ENCODE data around the gene METTL1. TPM values are rescaled to one million over a fixed set of nuclear protein-coding genes. Genes with fewer than 3 reads are reported as not detected.
"Not testable (repeated sequence)": the region's sequence is repeated elsewhere in the genome, so short reads cannot be mapped to it uniquely, and the experiment has no call there.

METTL1 gene
- 10 to 100 TPM; 26.1 to 28.7 TPM for total RNA-seq
- 19.3 TPM for polyA plus RNA-seq (2013, experiment 1 of 2)
- 22.0 TPM for polyA plus RNA-seq (2013, experiment 2 of 2)
- long read RNA-seq, experiment 1, transcript METTL1-202 (6 exons, 2,066 nt): major isoform, 11 of 17 reads
- long read RNA-seq, experiment 1, partial matches to known transcripts: 1 of 17 reads
- long read RNA-seq, experiment 1, other reads (novel, unspliced or antisense): 5 of 17 reads
- long read RNA-seq, experiment 2, transcript METTL1-202 (6 exons, 2,066 nt): major isoform, 16 of 29 reads
- long read RNA-seq, experiment 2, partial matches to known transcripts: 2 of 29 reads
- long read RNA-seq, experiment 2, other reads (novel, unspliced or antisense): 10 of 29 reads
- long read RNA-seq, experiment 3, transcript METTL1-202 (6 exons, 2,066 nt): major isoform, 55 of 62 reads
- long read RNA-seq, experiment 3, partial matches to known transcripts: 0 of 62 reads
- long read RNA-seq, experiment 3, other reads (novel, unspliced or antisense): 3 of 62 reads
- long read RNA-seq, experiment 4, transcript METTL1-202 (6 exons, 2,066 nt): major isoform, 38 of 66 reads
- long read RNA-seq, experiment 4, partial matches to known transcripts: 19 of 66 reads
- long read RNA-seq, experiment 4, other reads (novel, unspliced or antisense): 6 of 66 reads

DNA sequence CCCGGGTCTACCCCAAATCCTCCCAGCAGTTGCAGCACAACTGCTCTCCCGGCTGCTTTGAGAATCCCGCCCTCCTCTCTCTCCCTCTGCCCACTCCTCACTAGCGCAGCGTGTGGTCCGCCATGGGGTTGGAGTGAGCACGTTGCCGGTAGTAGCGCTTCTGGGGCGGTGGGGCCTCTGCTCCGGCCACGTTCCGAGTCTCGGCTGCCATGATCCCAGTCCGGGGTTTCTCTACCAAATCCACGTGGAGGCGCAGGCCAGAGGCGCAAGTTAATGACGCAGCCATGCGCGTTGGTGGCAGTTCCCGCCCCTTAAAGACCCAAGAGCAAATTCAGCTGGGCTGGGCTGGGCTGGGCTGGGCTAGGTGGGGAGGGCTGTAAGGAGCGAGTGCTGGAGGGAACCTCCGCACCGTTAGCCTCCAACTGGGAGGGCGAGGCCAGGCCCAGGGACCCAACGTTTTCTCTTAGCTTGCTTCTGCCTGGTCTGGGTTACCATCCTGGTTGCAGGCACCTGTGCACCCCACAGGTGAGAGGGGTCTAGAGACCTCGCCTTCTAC is at the start of gene METTL1:
Gene METTL1, minus strand, starts transcription at position 233 of the 556 bp plus-strand sequence. Its CDS starts 22 bp downstream, at position 211.
- Histone ChIP-seq H3K27ac (ENCODE audit: low read depth, low read length) (peak within 1 kb of the TSS; percentile 96), H3K36me3 (ENCODE audit: control insufficient read depth, insufficient read depth, low read length) (peaks cover 31% of the 10 kb centered on the region), H3K4me1 (ENCODE audit: control insufficient read depth, insufficient read depth, low read length) (no peaks in the 10 kb centered on the region), H3K9ac (ENCODE audit: extremely low read depth, low read length, poor library complexity, severe bottlenecking) (peak within 1 kb of the TSS; percentile 99), H3K4me3 (ENCODE audit: low read length) (peak within 1 kb of the TSS; percentile 97), H3K27me3 (ENCODE audit: control insufficient read depth, insufficient read depth, low read length, poor library complexity, severe bottlenecking) (peaks cover 3% of the 10 kb centered on the region), H3K9me3 (ENCODE audit: control insufficient read depth, low read length) (no peaks in the 10 kb centered on the region)
- H3K36me3 Mint-ChIP-seq (ENCODE audit: low read depth): peaks cover 26% of the 10 kb centered on the region
- peaks cover 6% of the 10 kb centered on the region for H3K27me3 Mint-ChIP-seq (ENCODE audit: insufficient read depth)
- peak within 1 kb of the TSS; percentile 100 for H3K27ac Mint-ChIP-seq
- H3K9me3 Mint-ChIP-seq: no peaks in the 10 kb centered on the region
- WGBS, 2 experiments (ENCODE audit: insufficient coverage in 1 of 2, insufficient read length in 1 of 2): 0% methylated on average over 14 to 28 of the region's 28 CpGs
- TF ChIP-seq, protein P1, sequence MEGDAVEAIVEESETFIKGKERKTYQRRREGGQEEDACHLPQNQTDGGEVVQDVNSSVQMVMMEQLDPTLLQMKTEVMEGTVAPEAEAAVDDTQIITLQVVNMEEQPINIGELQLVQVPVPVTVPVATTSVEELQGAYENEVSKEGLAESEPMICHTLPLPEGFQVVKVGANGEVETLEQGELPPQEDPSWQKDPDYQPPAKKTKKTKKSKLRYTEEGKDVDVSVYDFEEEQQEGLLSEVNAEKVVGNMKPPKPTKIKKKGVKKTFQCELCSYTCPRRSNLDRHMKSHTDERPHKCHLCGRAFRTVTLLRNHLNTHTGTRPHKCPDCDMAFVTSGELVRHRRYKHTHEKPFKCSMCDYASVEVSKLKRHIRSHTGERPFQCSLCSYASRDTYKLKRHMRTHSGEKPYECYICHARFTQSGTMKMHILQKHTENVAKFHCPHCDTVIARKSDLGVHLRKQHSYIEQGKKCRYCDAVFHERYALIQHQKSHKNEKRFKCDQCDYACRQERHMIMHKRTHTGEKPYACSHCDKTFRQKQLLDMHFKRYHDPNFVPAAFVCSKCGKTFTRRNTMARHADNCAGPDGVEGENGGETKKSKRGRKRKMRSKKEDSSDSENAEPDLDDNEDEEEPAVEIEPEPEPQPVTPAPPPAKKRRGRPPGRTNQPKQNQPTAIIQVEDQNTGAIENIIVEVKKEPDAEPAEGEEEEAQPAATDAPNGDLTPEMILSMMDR (conservative IDR thresholded peaks at IDR 0.05): no peak
- peaks cover 6% of the 10 kb centered on the region for H3K4me1 Mint-ChIP-seq
- peak; percentile 100 for DNase-seq
- H3K4me3 Mint-ChIP-seq: peak within 1 kb of the TSS; percentile 85

DNA sequence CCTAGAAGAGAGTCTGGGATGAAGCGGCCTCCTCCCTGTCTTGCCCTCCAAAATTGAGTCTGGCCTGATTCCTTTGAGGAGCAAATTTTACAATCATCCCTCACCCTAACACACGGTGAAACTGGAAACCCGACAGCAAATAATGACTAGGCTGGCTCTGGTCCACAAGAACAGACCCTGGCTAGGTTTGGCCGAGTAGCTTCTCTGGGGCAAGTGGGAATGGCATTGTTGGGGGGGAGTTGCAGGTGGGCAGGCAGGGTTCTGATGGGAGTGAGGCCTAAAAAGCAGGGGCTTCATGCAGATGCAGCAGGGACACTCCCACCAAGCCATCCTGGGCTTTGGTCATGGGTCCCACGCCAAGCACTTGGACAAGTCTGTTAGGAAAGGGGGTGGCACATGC is 49.1 kb upstream of the METTL1 start:
- H3K4me1 Mint-ChIP-seq: not testable (repeated sequence)

DNA sequence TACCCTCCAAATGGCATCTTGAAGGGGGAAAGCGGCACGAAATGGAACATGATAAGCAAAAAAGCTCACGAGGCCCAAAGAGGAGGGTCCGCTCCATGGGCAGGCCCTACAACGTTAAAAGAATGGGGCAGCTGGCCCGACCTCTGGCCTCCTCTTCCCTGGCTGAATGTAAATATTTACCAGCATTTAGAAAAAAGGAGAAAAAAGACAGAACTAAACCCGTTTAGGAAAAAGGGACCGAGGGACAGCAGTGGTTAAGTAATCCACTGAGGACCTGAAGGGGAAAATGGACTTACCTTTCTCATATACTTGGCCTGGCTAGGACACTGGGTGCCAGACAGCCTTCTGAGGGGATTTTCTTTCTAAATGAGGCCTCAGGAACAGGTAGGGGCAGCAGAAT is 48.2 kb upstream of the METTL1 start:
- not testable (repeated sequence) for H3K27me3 ChIP-seq (ENCODE audit: control insufficient read depth, insufficient read depth, low read length, poor library complexity, severe bottlenecking); DNase-seq; H3K9me3 ChIP-seq (ENCODE audit: control insufficient read depth, low read length); H3K27me3 Mint-ChIP-seq (ENCODE audit: insufficient read depth); H3K4me1 ChIP-seq (ENCODE audit: control insufficient read depth, insufficient read depth, low read length); H3K27ac Mint-ChIP-seq; H3K4me1 Mint-ChIP-seq; H3K27ac ChIP-seq (ENCODE audit: low read depth, low read length); H3K9ac ChIP-seq (ENCODE audit: extremely low read depth, low read length, poor library complexity, severe bottlenecking); H3K9me3 Mint-ChIP-seq; H3K4me3 Mint-ChIP-seq; H3K4me3 ChIP-seq (ENCODE audit: low read length)
- WGBS, 2 experiments (ENCODE audit: insufficient coverage in 1 of 2, insufficient read length in 1 of 2): 82 to 94% methylated on average over 5 to 8 of the region's 8 CpGs
- H3K36me3 Mint-ChIP-seq (ENCODE audit: low read depth): peaks cover 46% of the 10 kb centered on the region
- peaks cover 49% of the 10 kb centered on the region for H3K36me3 ChIP-seq (ENCODE audit: control insufficient read depth, insufficient read depth, low read length)

More for the DNA sequence above, 49.1 kb upstream of the METTL1 start:
- H3K27ac ChIP-seq (ENCODE audit: low read depth, low read length); H3K27me3 ChIP-seq (ENCODE audit: control insufficient read depth, insufficient read depth, low read length, poor library complexity, severe bottlenecking); H3K4me3 Mint-ChIP-seq; H3K9me3 Mint-ChIP-seq; H3K27ac Mint-ChIP-seq; H3K4me3 ChIP-seq (ENCODE audit: low read length); H3K9me3 ChIP-seq (ENCODE audit: control insufficient read depth, low read length); H3K4me1 ChIP-seq (ENCODE audit: control insufficient read depth, insufficient read depth, low read length); H3K27me3 Mint-ChIP-seq (ENCODE audit: insufficient read depth); H3K9ac ChIP-seq (ENCODE audit: extremely low read depth, low read length, poor library complexity, severe bottlenecking): not testable (repeated sequence)
- DNase-seq: peak; percentile 42
- H3K36me3 ChIP-seq (ENCODE audit: control insufficient read depth, insufficient read depth, low read length): peaks cover 58% of the 10 kb centered on the region
- 90 to 100% methylated on average over 3 to 4 of the region's 5 CpGs for WGBS, 2 experiments (ENCODE audit: insufficient coverage in 1 of 2, insufficient read length in 1 of 2)
- peaks cover 53% of the 10 kb centered on the region for H3K36me3 Mint-ChIP-seq (ENCODE audit: low read depth)

DNA sequence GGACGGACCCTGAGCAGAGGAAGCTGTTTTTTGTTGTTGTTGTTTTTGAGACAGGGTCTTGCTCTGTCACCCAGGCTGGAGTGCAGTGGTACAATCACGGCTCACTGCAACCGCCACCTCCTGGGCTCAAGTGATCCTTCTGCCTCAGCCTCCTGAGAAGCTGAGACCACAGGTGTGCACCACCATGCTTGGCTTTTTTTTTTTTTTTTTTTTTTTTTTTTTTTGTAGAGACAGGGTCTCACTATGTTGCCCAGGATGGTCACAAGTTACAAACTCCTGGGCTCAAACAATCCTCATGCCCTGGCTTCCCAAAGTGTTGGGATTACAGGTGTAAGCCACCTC is 46.1 kb upstream of the METTL1 start:
- not testable (repeated sequence) for H3K9me3 Mint-ChIP-seq; H3K9me3 ChIP-seq (ENCODE audit: control insufficient read depth, low read length); H3K4me3 ChIP-seq (ENCODE audit: low read length); H3K4me3 Mint-ChIP-seq; H3K27ac Mint-ChIP-seq; H3K27me3 ChIP-seq (ENCODE audit: control insufficient read depth, insufficient read depth, low read length, poor library complexity, severe bottlenecking); H3K27me3 Mint-ChIP-seq (ENCODE audit: insufficient read depth); H3K4me1 Mint-ChIP-seq; H3K27ac ChIP-seq (ENCODE audit: low read depth, low read length); H3K4me1 ChIP-seq (ENCODE audit: control insufficient read depth, insufficient read depth, low read length); DNase-seq; H3K9ac ChIP-seq (ENCODE audit: extremely low read depth, low read length, poor library complexity, severe bottlenecking)
- WGBS, 2 experiments (ENCODE audit: insufficient coverage in 1 of 2, insufficient read length in 1 of 2): 92 to 94% methylated on average over 2 to 3 of the region's 3 CpGs
- peaks cover 28% of the 10 kb centered on the region for H3K36me3 ChIP-seq (ENCODE audit: control insufficient read depth, insufficient read depth, low read length)
- peaks cover 26% of the 10 kb centered on the region for H3K36me3 Mint-ChIP-seq (ENCODE audit: low read depth)
